GM18861 (cell line): ENCODE data around the gene CHST11.
A peak's percentile ranks its signal among the peaks of the same experiment; 100 is the strongest.
"Not testable (repeated sequence)": the region's sequence is repeated elsewhere in the genome, so short reads cannot be mapped to it uniquely, and the experiment has no call there.

Source experiments
- ATAC-seq: cut with Tn5 transposase; IDR thresholded peaks from one replicate; pipeline ENCODE4 v1.9.1; 2021; ENCODE audit not compliant: unreplicated experiment

Gene CHST11

GRCh38 chr12:104522985-104523722, 66.4 kb downstream of the CHST11 start:
- ATAC-seq: no peak

GRCh38 chr12:104524034-104524832, 67.5 kb downstream of the CHST11 start:
- no peak for ATAC-seq

GRCh38 chr12:104526320-104526719, 69.6 kb downstream of the CHST11 start:
- no peak for ATAC-seq

GRCh38 chr12:104526751-104527150, 70.0 kb downstream of the CHST11 start:
- ATAC-seq: no peak

GRCh38 chr12:104527653-104528052, 70.9 kb downstream of the CHST11 start:
- ATAC-seq: not testable (repeated sequence)

- ATAC-seq: no peak
These were observed 72.6 kb downstream of the CHST11 start for GRCh38 chr12:104529130-104529874.

GRCh38 chr12:104532636-104533035, 75.9 kb downstream of the CHST11 start:
- no peak for ATAC-seq

GRCh38 chr12:104533134-104533533, 76.4 kb downstream of the CHST11 start:
- ATAC-seq: no peak

GRCh38 chr12:104534162-104534856, 77.6 kb downstream of the CHST11 start:
- ATAC-seq: no peak

- ATAC-seq: no peak
These were observed 78.1 kb downstream of the CHST11 start for GRCh38 chr12:104534857-104535248.

- no peak for ATAC-seq
These were observed 78.6 kb downstream of the CHST11 start for GRCh38 chr12:104535369-104535768.

GRCh38 chr12:104536841-104537240, 80.1 kb downstream of the CHST11 start:
- no peak for ATAC-seq

- no peak for ATAC-seq
These were observed 81.3 kb downstream of the CHST11 start for GRCh38 chr12:104538056-104538455.

- no peak for ATAC-seq
These were observed 82.2 kb downstream of the CHST11 start for GRCh38 chr12:104538891-104539462.

- ATAC-seq: no peak
These were observed 88.1 kb downstream of the CHST11 start for GRCh38 chr12:104544836-104545235.

GRCh38 chr12:104546575-104546974, 89.8 kb downstream of the CHST11 start:
- no peak for ATAC-seq

GRCh38 chr12:104547235-104547634, 90.5 kb downstream of the CHST11 start:
- ATAC-seq: no peak

GRCh38 chr12:104549815-104550480, 93.2 kb downstream of the CHST11 start:
- no peak for ATAC-seq

- ATAC-seq: peak; percentile 44
These were observed 94.7 kb downstream of the CHST11 start for GRCh38 chr12:104551313-104551931.

- no peak for ATAC-seq
These were observed 96.7 kb downstream of the CHST11 start for GRCh38 chr12:104553421-104553820.
